GM23338 (cell line): ENCODE data around the gene DDC. TPM values are rescaled to one million over a fixed set of nuclear protein-coding genes. Genes with fewer than 3 reads are reported as not detected.

Experiments
- ATAC-seq: fragments of 200-7000 bp; cut with Tn5 transposase; 3 replicates; pipeline ENCODE4 v1.9.1; 2020
- DNase-seq: peaks from one replicate; pipeline ENCODE4 v3.0.0-alpha.2; 2015; ENCODE audit warnings: low spot score
- H2AFZ ChIP-seq: fragments of 200-600 bp; sonication (generic); 2 replicates; pipeline ENCODE4 v1.8.0; 2016; ENCODE audit warnings: antibody characterized with exemption, mild to moderate bottlenecking, moderate library complexity
- H3F3A ChIP-seq: fragments of 200-600 bp; sonication (generic); replicated peaks from 2 replicates; pipeline ENCODE4 v1.8.0; 2017; ENCODE audit warnings: antibody characterized with exemption, mixed run types, low read depth
- H3K27ac ChIP-seq: fragments of 200-600 bp; sonication (generic); 2 replicates; pipeline ENCODE4 v1.6.1; 2016; ENCODE audit warnings: low read depth
- H3K27me3 ChIP-seq: fragments of 200-600 bp; sonication (generic); 2 replicates; pipeline ENCODE4 v1.8.0; 2016; ENCODE audit warnings: mild to moderate bottlenecking, mixed run types, moderate library complexity; ENCODE audit not compliant: insufficient read depth
- H3K36me3 ChIP-seq: fragments of 200-600 bp; sonication (generic); 2 replicates; pipeline ENCODE4 v1.8.0; 2016; ENCODE audit warnings: mild to moderate bottlenecking; ENCODE audit not compliant: insufficient read depth
- H3K4me1 ChIP-seq: fragments of 200-600 bp; sonication (generic); 2 replicates; pipeline ENCODE4 v1.8.0; 2016; ENCODE audit warnings: mild to moderate bottlenecking, moderate library complexity; ENCODE audit not compliant: insufficient read depth
- H3K4me2 ChIP-seq: fragments of 200-600 bp; sonication (generic); 2 replicates; pipeline ENCODE4 v1.7.1; 2017; ENCODE audit warnings: mixed run types
- H3K4me3 ChIP-seq: fragments of 200-600 bp; sonication (generic); 2 replicates; pipeline ENCODE4 v1.6.1; 2016; ENCODE audit warnings: mixed run types
- H3K79me2 ChIP-seq: fragments of 200-600 bp; sonication (generic); replicated peaks from 2 replicates; pipeline ENCODE4 v1.8.0; 2017; ENCODE audit warnings: mild to moderate bottlenecking; ENCODE audit not compliant: insufficient read depth
- H3K9me2 ChIP-seq: fragments of 200-600 bp; sonication (generic); 2 replicates; pipeline ENCODE4 v1.8.0; 2017; ENCODE audit not compliant: insufficient read depth
- H4K20me1 ChIP-seq: fragments of 200-600 bp; sonication (generic); replicated peaks from 2 replicates; pipeline ENCODE4 v1.8.0; 2017; ENCODE audit warnings: mild to moderate bottlenecking; ENCODE audit not compliant: insufficient read depth
- H3K27ac Mint-ChIP-seq: 2 replicates; pipeline ENCODE4 v1.8.0; 2020; ENCODE audit warnings: inconsistent platforms, mild to moderate bottlenecking, moderate library complexity, mixed read lengths
- H3K27me3 Mint-ChIP-seq: 3 replicates; pipeline ENCODE4 v1.8.0; 2022; ENCODE audit warnings: low read depth, mild to moderate bottlenecking, moderate library complexity, mixed read lengths, inconsistent platforms; ENCODE audit not compliant: insufficient read depth, poor library complexity
- H3K36me3 Mint-ChIP-seq: 3 replicates; pipeline ENCODE4 v1.8.0; 2021; ENCODE audit warnings: low read depth, mild to moderate bottlenecking, inconsistent platforms, moderate library complexity, mixed read lengths
- H3K4me1 Mint-ChIP-seq: 3 replicates; pipeline ENCODE4 v1.8.0; 2020; ENCODE audit warnings: mild to moderate bottlenecking, inconsistent platforms, mixed read lengths
- H3K4me3 Mint-ChIP-seq: 3 replicates; pipeline ENCODE4 v1.8.0; 2021; ENCODE audit warnings: moderate library complexity, mild to moderate bottlenecking, inconsistent platforms, mixed read lengths
- H3K9me3 Mint-ChIP-seq: 3 replicates; pipeline ENCODE4 v1.8.0; 2020; ENCODE audit warnings: moderate library complexity, mild to moderate bottlenecking, inconsistent platforms, mixed read lengths
- CREB1 ChIP-seq: fragments of 250-450 bp; sonication (Bioruptor Pico); IDR thresholded peaks from 2 replicates; pipeline ENCODE4 v1.5.0; 2020; ENCODE audit warnings: low read depth, mild to moderate bottlenecking, moderate library complexity
- CTCF ChIP-seq, 2 experiments: fragments of 200-600 bp in 1 of 2; sonication (generic) in 1 of 2; conservative IDR thresholded peaks; 2 replicates each; pipeline versions ENCODE4 v1.5.1 to v1.6.1; 2016 to 2017; ENCODE audit warnings: antibody characterized with exemption in 2 of 2, low read depth in 2 of 2, mild to moderate bottlenecking in 2 of 2, moderate library complexity in 1 of 2
- EZH2 ChIP-seq: fragments of 200-600 bp; sonication (generic); IDR thresholded peaks from one replicate; pipeline ENCODE4 v1.8.0; 2017; ENCODE audit warnings: antibody characterized with exemption, mild to moderate bottlenecking, low read depth; ENCODE audit not compliant: unreplicated experiment
- EZH2phosphoT487 ChIP-seq: fragments of 200-600 bp; sonication (generic); IDR thresholded peaks from one replicate; pipeline ENCODE4 v1.8.1; 2018; ENCODE audit warnings: antibody characterized with exemption; ENCODE audit not compliant: unreplicated experiment
- JUNB ChIP-seq: IDR thresholded peaks from one replicate; pipeline ENCODE4 v1.6.1; 2016; ENCODE audit warnings: antibody characterized with exemption; ENCODE audit not compliant: unreplicated experiment
- POLR2AphosphoS5 ChIP-seq: IDR thresholded peaks from 2 replicates; pipeline ENCODE4 v1.6.1; 2016; ENCODE audit warnings: antibody characterized with exemption, low read depth
- STAT1 ChIP-seq: IDR thresholded peaks from one replicate; pipeline ENCODE4 v1.6.1; 2016; ENCODE audit warnings: antibody characterized with exemption; ENCODE audit not compliant: unreplicated experiment
- ZNF114 ChIP-seq: fragments of 250-450 bp; sonication (Bioruptor Pico); IDR thresholded peaks from 2 replicates; pipeline ENCODE4 v1.5.0; 2020; ENCODE audit warnings: mild to moderate bottlenecking, moderate library complexity
- ZNF331 ChIP-seq: fragments of 250-450 bp; sonication (Bioruptor Pico); IDR thresholded peaks from 2 replicates; pipeline ENCODE4 v1.5.0; 2020; ENCODE audit warnings: low read depth, mild to moderate bottlenecking, moderate library complexity
- ZNF462 ChIP-seq: fragments of 250-450 bp; sonication (Bioruptor Pico); IDR thresholded peaks from 2 replicates; pipeline ENCODE4 v1.5.0; 2020; ENCODE audit warnings: mild to moderate bottlenecking, moderate library complexity
- polyA plus RNA-seq: library from polyadenylated mRNA; unstranded; fragments of >200 nt; fragmentation: Nextera tagmentation; extraction: Ambion mirVana; gene quantifications from 2 replicates; pipeline ENCODE4 v1.2.1, GENCODE V29; 2016
- total RNA-seq: library from RNA; depleted of rRNA; stranded (reverse); fragments of >200 nt; shearing (Covaris generic); gene quantifications from 2 replicates; pipeline ENCODE4 v1.2.3, GENCODE V29; 2014

Gene DDC
- total and polyA plus RNA-seq, 2 experiments from 2014 or later: not detected

- no peak for TF ChIP-seq EZH2
- no peak for TF ChIP-seq CTCF (conservative IDR thresholded peaks at IDR 0.05; ENCODE audit: low read depth in 2 of 2)
Measured at GRCh38 chr7:50508471-50508943, 56.7 kb downstream of the DDC start (continued).

GRCh38 chr7:50507898-50508470, 57.2 kb downstream of the DDC start:
- Mint-ChIP-seq H3K27ac (no peak overlapping the region), H3K4me1 (peaks cover 4% of the 10 kb centered on the region), H3K27me3 (no peaks in the 10 kb centered on the region), H3K4me3 (no peak overlapping the region), H3K9me3 (no peaks in the 10 kb centered on the region; the same call in 2 of the 3 replicates), H3K36me3 (no peaks in the 10 kb centered on the region)
- no peak overlapping the region for H3K4me3 ChIP-seq
- H3K4me2 ChIP-seq: no peak overlapping the region
- H2AFZ ChIP-seq: 0 out of 2 replicates have a peak overlapping the region, but pooled peaks have one; percentile 32
- H3K4me1 ChIP-seq: no peaks in the 10 kb centered on the region
- no peaks in the 10 kb centered on the region for H3K79me2 ChIP-seq
- no peaks in the 10 kb centered on the region for H4K20me1 ChIP-seq
- TF ChIP-seq ZNF331 (CRISPR knock-in tag) (no peak), STAT1 (no peak), EZH2phosphoT487 (no peak), CTCF (conservative IDR thresholded peaks at IDR 0.05; ENCODE audit: low read depth in 2 of 2) (no peak), JUNB (no peak), CREB1 (CRISPR knock-in tag) (no peak), ZNF462 (CRISPR knock-in tag) (no peak), POLR2AphosphoS5 (no peak), ZNF114 (CRISPR knock-in tag) (no peak)
- no peak overlapping the region for H3K27ac ChIP-seq
- no peaks in the 10 kb centered on the region for H3F3A ChIP-seq
- DNase-seq: no peak
- no peaks in the 10 kb centered on the region for H3K36me3 ChIP-seq
- 0 out of 2 replicates have a peak, but pooled peaks cover 6% of the 10 kb centered on the region for H3K9me2 ChIP-seq
- no peaks in the 10 kb centered on the region for H3K27me3 ChIP-seq
- ATAC-seq: no peak
